GM19468 (cell line): ENCODE measurements around the gene RHOT2.
"Not testable (repeated sequence)": the region's sequence is repeated elsewhere in the genome, so short reads cannot be mapped to it uniquely, and the experiment has no call there.

Experiments
- ATAC-seq: cut with Tn5 transposase; IDR thresholded peaks from one replicate; pipeline ENCODE4 v1.9.1; 2021; ENCODE audit warnings: mild to moderate bottlenecking, moderate library complexity, moderate number of reproducible peaks; ENCODE audit not compliant: unreplicated experiment; ENCODE audit errors: extremely low read depth

RHOT2 gene

DNA sequence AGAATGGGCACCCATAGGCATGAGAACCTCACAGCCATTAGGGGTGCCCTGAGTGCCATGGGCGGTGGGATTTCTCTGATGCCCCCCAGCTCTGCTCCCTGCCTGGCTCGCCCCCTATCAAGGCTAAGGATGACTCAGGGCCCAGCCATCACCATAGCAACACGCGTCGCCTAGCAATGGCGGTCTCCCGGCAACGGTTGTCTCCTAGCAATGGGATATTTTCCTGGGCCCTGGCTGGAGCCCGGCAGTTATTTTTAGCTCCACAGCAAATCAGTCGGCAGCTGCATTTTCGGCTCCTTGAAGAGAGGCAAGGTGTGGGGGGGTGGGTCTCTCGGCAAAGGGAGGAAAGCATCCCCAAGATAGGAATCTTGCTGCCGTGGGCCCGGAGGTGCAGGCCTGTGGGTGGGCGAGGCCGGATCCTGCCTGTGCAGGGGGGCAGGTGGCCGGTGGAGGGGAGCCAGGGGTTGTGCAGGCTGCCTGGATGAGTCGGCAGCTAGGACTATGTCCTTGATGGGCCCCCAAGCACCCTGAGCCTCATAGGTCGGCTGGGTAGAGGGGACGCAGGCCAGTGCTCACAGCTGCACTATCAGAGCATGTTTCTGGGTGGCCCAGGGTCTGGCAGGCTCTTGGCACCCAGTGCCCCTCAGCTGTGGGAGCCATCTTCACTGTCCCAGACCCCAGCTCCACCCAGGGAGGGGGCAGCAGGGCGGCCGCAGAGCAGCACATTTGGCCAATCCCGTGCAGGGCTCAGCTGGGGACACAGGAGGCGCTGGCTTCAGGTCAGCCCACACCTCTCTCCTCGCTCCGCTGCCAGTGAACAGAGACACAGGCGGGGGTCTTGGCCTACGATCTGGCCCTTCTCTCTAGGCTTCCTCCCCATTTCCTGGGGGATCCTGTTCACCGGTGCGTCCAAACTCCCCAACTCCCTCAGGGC is 41.9 kb downstream of the RHOT2 start:
- no peak for ATAC-seq

DNA sequence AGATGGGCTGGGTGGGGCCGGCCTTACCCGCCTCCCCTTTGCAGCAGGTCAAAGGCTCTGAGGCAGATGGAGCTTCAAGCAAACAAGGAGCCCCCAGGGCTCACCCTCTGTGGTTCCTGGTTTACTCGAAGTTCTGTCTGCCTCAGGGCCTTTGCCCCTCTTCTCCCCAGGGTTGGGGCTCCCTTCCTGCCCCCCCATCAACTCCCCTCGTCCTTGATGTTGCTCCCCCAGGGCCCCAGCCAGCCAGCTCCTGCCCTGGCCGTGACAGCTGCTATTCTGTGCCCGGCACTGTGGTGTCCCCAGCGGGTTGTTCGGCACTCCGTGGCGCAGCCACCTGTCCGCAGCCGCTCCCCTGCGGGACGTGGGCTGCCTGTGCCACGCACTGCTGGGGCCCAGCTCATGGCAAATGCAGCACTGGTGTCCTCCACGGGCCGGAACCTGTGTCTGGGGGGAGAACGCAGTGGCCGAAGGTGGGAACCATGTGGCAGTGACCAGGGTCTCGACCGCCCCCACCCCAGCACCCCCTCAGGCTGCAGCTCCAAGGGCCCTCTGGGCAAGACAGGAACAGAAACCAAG is 42.7 kb downstream of the RHOT2 start:
- no peak for ATAC-seq

DNA sequence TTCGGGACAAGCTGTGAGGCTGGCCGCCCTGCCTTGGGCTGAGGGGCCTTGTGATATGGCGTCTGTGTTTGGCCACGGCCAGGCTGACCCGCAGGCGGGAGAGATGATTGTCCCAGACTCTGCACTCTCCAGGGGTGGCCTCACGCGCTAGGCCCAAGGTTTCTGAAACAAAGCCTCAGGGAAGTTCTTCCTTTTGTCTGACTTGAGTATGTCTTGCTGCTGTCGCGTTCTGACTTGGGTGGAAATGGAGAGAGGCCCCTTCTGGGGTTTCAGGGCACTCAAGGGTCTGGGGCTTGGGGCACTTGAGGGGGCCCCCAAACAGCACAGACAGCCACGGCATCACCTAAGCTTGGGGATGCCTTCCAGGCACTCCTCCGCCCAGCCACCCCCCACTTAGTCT is 43.2 kb downstream of the RHOT2 start:
- no peak for ATAC-seq

DNA sequence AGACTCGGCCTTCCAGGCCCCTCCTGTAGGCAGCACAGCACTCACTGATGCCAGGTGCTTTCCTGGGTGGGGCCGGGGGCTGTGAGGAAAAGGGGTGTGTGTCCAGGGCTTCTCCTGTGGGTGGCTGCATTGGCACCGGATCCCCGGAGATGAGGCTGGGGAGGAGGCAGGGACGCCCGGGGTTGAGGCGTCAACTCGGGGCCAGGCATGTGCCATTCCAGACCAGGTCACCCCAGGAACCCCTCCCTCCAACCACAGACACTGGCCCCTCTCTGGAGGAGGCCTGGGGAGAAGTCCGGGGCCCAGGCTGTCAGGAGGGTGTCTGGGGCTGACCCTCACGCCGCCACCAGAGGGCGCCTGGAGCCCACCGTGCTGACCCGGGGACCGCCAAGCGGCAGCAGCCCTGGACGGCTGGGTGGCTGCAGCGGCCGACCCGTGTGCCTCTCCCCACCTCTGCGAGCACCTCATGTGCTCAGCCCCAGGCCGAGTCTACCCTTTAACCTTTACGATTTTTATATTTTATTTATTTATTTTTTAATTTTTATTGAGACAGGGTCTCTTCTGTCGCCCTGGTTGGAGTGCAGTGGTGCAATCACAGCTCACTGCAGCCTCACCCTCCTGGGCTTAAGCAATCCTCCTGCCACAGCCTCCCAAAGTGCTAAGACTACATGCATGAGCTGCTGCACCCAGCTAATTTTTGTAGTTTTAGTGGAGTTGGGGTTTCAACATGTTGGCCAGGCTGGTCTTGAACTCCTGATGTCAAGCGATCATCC is 43.8 kb downstream of the RHOT2 start:
- ATAC-seq, result no peak

DNA sequence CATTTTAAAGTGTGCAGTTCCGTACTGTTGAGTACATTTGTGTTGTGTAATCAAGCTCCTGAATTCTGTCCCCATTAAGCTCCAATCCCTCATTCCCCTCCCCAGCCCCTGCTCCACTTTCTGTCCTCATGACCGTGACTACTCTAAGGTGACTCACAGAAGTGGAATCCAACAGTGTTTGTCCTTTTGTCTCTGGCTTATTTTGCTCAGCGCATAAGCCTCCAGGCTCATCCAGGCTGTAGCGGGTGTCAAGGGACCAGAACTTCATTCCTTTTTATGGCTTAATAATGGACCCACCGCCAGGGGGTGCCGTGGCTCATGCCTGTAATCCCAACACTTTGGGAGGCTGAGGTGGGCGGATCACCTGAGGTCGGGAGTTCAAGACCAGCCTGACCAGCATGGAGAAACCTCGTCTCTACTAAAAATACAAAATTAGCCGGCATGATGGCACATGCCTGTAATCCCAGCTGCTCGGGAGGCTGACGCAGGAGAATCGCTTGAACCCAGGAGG is 44.9 kb downstream of the RHOT2 start:
- ATAC-seq, result not testable (repeated sequence)

- ATAC-seq, result no peak
Observed at GRCh38 chr16:714079-714478, 46.1 kb downstream of the RHOT2 start.

- no peak for ATAC-seq
Observed at GRCh38 chr16:714558-715476, 46.9 kb downstream of the RHOT2 start, which contains the start of gene METRN. METRN (plus strand) TSS chr16:715118; CDS start chr16:715290, 172 bp downstream.

- ATAC-seq, result no peak
Observed at GRCh38 chr16:715477-716199, 47.7 kb downstream of the RHOT2 start.

- ATAC-seq, result no peak
Observed at GRCh38 chr16:716200-716568, 48.3 kb downstream of the RHOT2 start.

- ATAC-seq, result no peak
Observed at GRCh38 chr16:716768-717325, 48.9 kb downstream of the RHOT2 start.

DNA sequence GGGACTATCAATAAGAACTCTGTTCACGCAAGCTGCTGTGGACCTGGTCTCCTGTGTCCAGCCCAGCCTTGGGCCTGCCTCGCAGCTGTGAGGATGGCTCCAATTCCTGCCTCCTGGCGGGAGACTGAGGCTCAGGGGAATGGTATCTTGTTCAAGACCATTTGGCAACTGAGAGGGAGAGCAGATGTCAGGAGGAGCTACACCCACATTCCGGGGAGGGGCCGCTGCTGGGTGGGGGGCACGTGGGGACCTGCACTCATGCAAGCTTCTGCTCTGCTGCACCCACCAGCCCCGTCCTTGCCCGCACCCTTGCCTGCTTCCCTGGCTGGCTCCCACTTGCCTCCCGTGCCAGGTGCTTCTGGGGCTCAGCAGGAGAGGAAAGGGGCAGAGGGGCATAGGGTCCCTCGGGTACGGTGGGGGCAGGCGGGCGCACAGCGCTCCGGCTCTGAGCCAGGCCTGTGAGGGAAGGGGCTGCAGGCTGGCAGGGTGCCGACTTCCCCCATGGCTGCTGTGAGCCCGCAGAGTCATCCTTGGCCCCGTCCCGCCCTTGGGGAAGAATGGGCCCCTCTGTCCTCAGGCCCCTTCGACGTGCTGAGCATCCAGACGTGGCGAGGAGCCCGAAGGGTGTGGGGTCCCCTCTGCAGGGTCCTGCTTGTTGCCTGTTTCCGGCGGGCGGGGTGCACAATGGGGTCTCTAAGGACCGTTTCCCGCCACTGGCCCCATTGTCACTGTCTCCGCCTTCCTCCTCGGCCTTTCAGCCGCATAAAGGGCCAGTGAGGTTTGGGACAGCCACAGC is 49.7 kb downstream of the RHOT2 start:
- ATAC-seq, result no peak

DNA sequence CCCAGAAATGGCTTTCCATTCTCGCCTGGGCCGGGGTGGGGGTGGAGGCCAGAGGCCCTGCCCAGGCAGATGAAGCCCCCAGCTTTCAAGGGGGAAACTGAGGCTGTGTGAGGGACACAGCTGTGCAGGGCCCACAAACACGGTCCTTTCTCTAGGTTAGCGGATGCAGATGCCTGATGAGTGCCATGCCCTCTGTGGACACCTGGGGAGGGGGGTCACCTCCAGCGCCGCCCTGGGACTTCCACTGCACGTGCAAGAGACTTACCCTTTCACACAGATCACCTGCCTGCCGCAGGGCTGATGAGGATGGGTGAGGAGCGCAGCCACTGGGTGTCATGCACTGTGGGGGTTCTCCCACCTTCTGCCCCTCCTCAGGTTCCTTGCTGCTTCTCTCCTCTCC is 50.5 kb downstream of the RHOT2 start:
- no peak for ATAC-seq

DNA sequence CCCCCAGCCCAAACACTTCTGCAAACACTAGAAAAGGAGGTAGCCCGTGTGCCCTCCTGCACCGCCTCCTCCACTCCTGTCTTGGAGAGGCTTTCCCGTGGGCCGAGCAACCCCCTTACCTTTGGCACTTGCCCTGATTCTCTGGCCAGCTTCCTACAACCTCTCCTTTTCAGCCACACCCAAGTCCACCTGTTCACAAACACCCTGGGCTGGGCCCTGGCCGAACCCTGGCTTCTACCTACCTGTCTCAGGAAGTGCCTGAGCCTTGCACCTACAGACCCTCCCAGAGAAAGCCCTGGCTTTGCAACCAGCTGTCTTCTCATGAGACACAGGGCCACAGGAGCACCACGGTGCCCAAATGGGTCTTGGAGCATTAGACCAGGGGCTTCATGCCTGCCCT is 51.0 kb downstream of the RHOT2 start:
- no peak for ATAC-seq

DNA sequence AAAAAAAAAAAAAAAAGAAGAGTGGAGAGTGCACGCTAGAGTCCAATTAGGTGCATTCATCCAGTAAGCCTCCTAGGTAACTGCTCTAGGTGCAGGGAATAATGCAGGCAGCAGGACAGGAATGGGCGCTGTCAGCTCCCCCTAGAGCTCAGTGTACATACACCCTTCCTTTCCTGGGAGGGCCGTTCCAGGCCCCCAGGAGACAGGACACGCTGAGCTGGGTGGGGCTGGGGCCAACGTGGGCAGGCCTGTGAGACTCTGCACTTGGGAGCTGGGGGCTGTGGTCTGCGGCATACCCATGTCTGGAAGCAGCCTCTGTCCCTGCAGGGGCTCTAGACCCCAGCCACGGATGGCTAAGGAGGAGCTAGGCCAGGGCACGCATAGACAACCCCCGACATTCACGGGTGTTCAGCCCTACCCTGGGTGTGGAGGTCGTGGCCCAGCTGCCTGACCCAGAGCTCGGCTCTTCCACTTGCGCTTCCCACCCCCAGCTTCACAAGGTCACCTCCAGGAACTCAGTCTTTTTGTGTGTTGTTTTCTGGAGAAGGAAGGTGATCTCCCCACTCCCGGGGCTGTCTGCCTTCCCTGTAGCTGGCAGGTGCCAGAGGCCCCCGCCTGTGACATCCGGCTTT is 52.0 kb downstream of the RHOT2 start:
- no peak for ATAC-seq

GRCh38 chr16:720447-720989 is 52.6 kb downstream of the RHOT2 start:
- no peak for ATAC-seq

- peak; percentile 57 for ATAC-seq
Observed at GRCh38 chr16:720990-721764, 53.2 kb downstream of the RHOT2 start, which contains the start of gene ANTKMT. ANTKMT (plus strand) TSS chr16:721146; CDS start chr16:721275, 129 bp downstream.
